ENCODE data around the gene PLD2. TPM values are rescaled to one million over a fixed set of nuclear protein-coding genes. Genes with fewer than 3 reads are reported as not detected.

Gene PLD2
- total RNA-seq, 2 experiments from 2014 or later, result 12.3 to 14.1 TPM

GRCh38 chr17:4790705-4791088 is 16.3 kb upstream of the PLD2 start:
- ChIA-PET POLR2A (interaction anchor here (0.6 to 1.6 kb wide), 3 partner anchors 81 to 647 kb away, joined by 3 to 7 read pairs (median 4); partner anchors contain the start of genes ARRB2 and CYB5D2), CTCF (interaction anchor here (0.7 to 2.1 kb wide), 22 partner anchors 9 to 530 kb away, joined by 3 to 14 read pairs (median 4); partner anchors contain the start of genes ARRB2, C17orf107, CXCL16 and PLD2)
- intact Hi-C loops (cut with DNase I, micrococcal nuclease), result loop anchor here (1.0 to 5.0 kb wide), 9 partner anchors 17 to 423 kb away; partner anchors contain the start of genes ARRB2 (in 2 of the 2), MINK1 (in 2 of the 2), C17orf107 (in 1 of the 2) and MED11 (in 1 of the 2)
- ATAC-seq (no peak), DNase-seq (no peak)
- Mint-ChIP-seq H3K27ac (peak overlapping the region; percentile 93), H3K27me3 (peaks cover 28% of the 10 kb centered on the region), H3K9me3 (ENCODE audit: low read depth) (no peaks in the 10 kb centered on the region), H3K36me3 (ENCODE audit: low read depth) (no peaks in the 10 kb centered on the region), H3K4me3 (peak overlapping the region; percentile 64), H3K4me1 (peaks cover 26% of the 10 kb centered on the region)

- intact Hi-C loops (cut with DNase I, micrococcal nuclease), result loop anchor here in 1 of 2 experiments (5.0 kb wide), 1 partner anchor 152 kb away; the partner anchor contains the start of gene PFN1
- H3K36me3 Mint-ChIP-seq (ENCODE audit: low read depth), result peaks cover 18% of the 10 kb centered on the region
- POLR2A ChIA-PET, result no interaction called here
- no peak for ATAC-seq
- CTCF ChIA-PET, result no interaction called here
- H3K4me1 Mint-ChIP-seq, result peaks cover 22% of the 10 kb centered on the region
- H3K27ac Mint-ChIP-seq, result peak overlapping the region; percentile 97
- peaks cover 3% of the 10 kb centered on the region for H3K27me3 Mint-ChIP-seq
- peak overlapping the region; percentile 94 for H3K4me3 Mint-ChIP-seq
- H3K9me3 Mint-ChIP-seq (ENCODE audit: low read depth), result no peaks in the 10 kb centered on the region
- no peak for DNase-seq
Observed at GRCh38 chr17:4795168-4795567, 11.8 kb upstream of the PLD2 start.

- Mint-ChIP-seq H3K4me3 (peak overlapping the region; percentile 94), H3K36me3 (ENCODE audit: low read depth) (peaks cover 22% of the 10 kb centered on the region), H3K27ac (peak overlapping the region; percentile 97), H3K4me1 (peaks cover 24% of the 10 kb centered on the region), H3K9me3 (ENCODE audit: low read depth) (no peaks in the 10 kb centered on the region), H3K27me3 (peaks cover 3% of the 10 kb centered on the region)
- ChIA-PET CTCF (interaction anchor here (0.5 to 1.0 kb wide), 3 partner anchors 10 to 191 kb away, joined by 3 to 5 read pairs (median 4); partner anchors contain the start of gene CAMTA2), POLR2A (interaction anchor here (0.9 kb wide), 1 partner anchor 88 kb away, joined by 3 read pairs; no protein-coding TSS in a partner anchor)
- DNase-seq, result peak; percentile 58
- no peak for ATAC-seq
- intact Hi-C loops (cut with DNase I, micrococcal nuclease), result loop anchor here (1.0 to 5.0 kb wide), 9 partner anchors 11 to 652 kb away; partner anchors contain the start of genes MED11 (in 2 of the 2), ARRB2 (in 1 of the 2), C17orf107 (in 1 of the 2) and MINK1 (in 1 of the 2)
Observed at GRCh38 chr17:4796552-4796920, 10.4 kb upstream of the PLD2 start.

GRCh38 chr17:4800462-4801196 is 6.3 kb upstream of the PLD2 start:
- intact Hi-C loops (cut with DNase I, micrococcal nuclease), result loop anchor here in 1 of 2 experiments (10.0 kb wide), 1 partner anchor 236 kb away; the partner anchor contains the start of gene GGT6
- no peak overlapping the region for H3K27ac Mint-ChIP-seq
- ATAC-seq (no peak), DNase-seq (no peak)
- ChIA-PET CTCF (interaction anchor here (0.8 to 1.4 kb wide), 5 partner anchors 10 to 380 kb away, joined by 3 to 4 read pairs (median 3); partner anchors contain the start of gene GLTPD2), POLR2A (interaction anchor here (0.7 kb wide), 1 partner anchor 268 kb away, joined by 5 read pairs; no protein-coding TSS in a partner anchor)
- no peak overlapping the region for H3K4me3 Mint-ChIP-seq
- peaks cover 20% of the 10 kb centered on the region for H3K4me1 Mint-ChIP-seq
- H3K27me3 Mint-ChIP-seq, result no peaks in the 10 kb centered on the region
- H3K9me3 Mint-ChIP-seq (ENCODE audit: low read depth), result no peaks in the 10 kb centered on the region
- H3K36me3 Mint-ChIP-seq (ENCODE audit: low read depth), result peaks cover 22% of the 10 kb centered on the region

- H3K4me1 Mint-ChIP-seq, result peaks cover 15% of the 10 kb centered on the region
- no peak within 1 kb of the TSS for H3K4me3 Mint-ChIP-seq
- H3K27ac Mint-ChIP-seq, result no peak within 1 kb of the TSS
- no peaks in the 10 kb centered on the region for H3K27me3 Mint-ChIP-seq
- ATAC-seq (no peak), DNase-seq (no peak)
- intact Hi-C loops (cut with DNase I, micrococcal nuclease), result loop anchor here in 1 of 2 experiments (10.0 kb wide), 1 partner anchor 237 kb away; the partner anchor contains the start of gene GGT6
- ChIA-PET CTCF (no interaction called here), POLR2A (no interaction called here)
- no peaks in the 10 kb centered on the region for H3K9me3 Mint-ChIP-seq (ENCODE audit: low read depth)
- peaks cover 18% of the 10 kb centered on the region for H3K36me3 Mint-ChIP-seq (ENCODE audit: low read depth)
Observed at GRCh38 chr17:4802228-4802627, 4.7 kb upstream of the PLD2 start, which contains the start of gene C17orf114. Gene C17orf114 (minus strand): TSS chr17:4802328.

- Mint-ChIP-seq H3K36me3 (ENCODE audit: low read depth) (peaks cover 2% of the 10 kb centered on the region), H3K27ac (no peak overlapping the region), H3K4me1 (peaks cover 7% of the 10 kb centered on the region), H3K4me3 (peak overlapping the region; percentile 72), H3K9me3 (ENCODE audit: low read depth) (no peaks in the 10 kb centered on the region), H3K27me3 (no peaks in the 10 kb centered on the region)
- intact Hi-C loops (cut with DNase I, micrococcal nuclease), result loop anchor here in 1 of 2 experiments (10.0 kb wide), 1 partner anchor 242 kb away; the partner anchor contains the start of gene GGT6
- DNase-seq (no peak), ATAC-seq (no peak)
- CTCF ChIA-PET, result interaction anchor here (0.7 to 1.6 kb wide), 3 partner anchors 10 to 97 kb away, joined by 4 to 14 read pairs (median 5); partner anchors contain the start of gene CHRNE
- POLR2A ChIA-PET, result interaction anchor here (0.7 to 1.0 kb wide), 2 partner anchors 9 to 103 kb away, joined by 3 to 5 read pairs; no protein-coding TSS in a partner anchor
Observed at GRCh38 chr17:4806456-4806776, 536 bp upstream of the PLD2 start.

GRCh38 chr17:4807605-4808377 is 839 bp downstream of the PLD2 start:
- intact Hi-C loops (cut with DNase I, micrococcal nuclease), result loop anchor here (1.0 to 10.0 kb wide), 9 partner anchors 11 to 243 kb away; partner anchors contain the start of genes ARRB2 (in 1 of the 2), C17orf107 (in 1 of the 2), GGT6 (in 1 of the 2) and INCA1 (in 1 of the 2)
- ATAC-seq, result no peak
- ChIA-PET CTCF (interaction anchor here (1.0 to 1.4 kb wide), 2 partner anchors 12 to 59 kb away, joined by 3 read pairs; partner anchors contain the start of gene PSMB6), POLR2A (interaction anchor here (0.8 to 1.0 kb wide), 2 partner anchors 10 to 12 kb away, joined by 3 to 5 read pairs; partner anchors contain the start of gene PSMB6)
- DNase-seq, result no peak
- H3K4me3 Mint-ChIP-seq, result peak overlapping the region; percentile 73
- no peaks in the 10 kb centered on the region for H3K27me3 Mint-ChIP-seq
- H3K27ac Mint-ChIP-seq, result no peak overlapping the region
- no peaks in the 10 kb centered on the region for H3K9me3 Mint-ChIP-seq (ENCODE audit: low read depth)
- H3K36me3 Mint-ChIP-seq (ENCODE audit: low read depth), result peaks cover 4% of the 10 kb centered on the region
- peaks cover 7% of the 10 kb centered on the region for H3K4me1 Mint-ChIP-seq

- peaks cover 4% of the 10 kb centered on the region for H3K36me3 Mint-ChIP-seq (ENCODE audit: low read depth)
- H3K9me3 Mint-ChIP-seq (ENCODE audit: low read depth), result no peaks in the 10 kb centered on the region
- peak overlapping the region; percentile 73 for H3K4me3 Mint-ChIP-seq
- ChIA-PET POLR2A (no interaction called here), CTCF (interaction anchor here (0.7 kb wide), 1 partner anchor 179 kb away, joined by 3 read pairs; no protein-coding TSS in a partner anchor)
- no peaks in the 10 kb centered on the region for H3K27me3 Mint-ChIP-seq
- ATAC-seq, result no peak
- peaks cover 7% of the 10 kb centered on the region for H3K4me1 Mint-ChIP-seq
- intact Hi-C loops (cut with DNase I, micrococcal nuclease), result loop anchor here in 1 of 2 experiments (10.0 kb wide), 1 partner anchor 244 kb away; the partner anchor contains the start of gene GGT6
- DNase-seq, result no peak
- no peak overlapping the region for H3K27ac Mint-ChIP-seq
Observed at GRCh38 chr17:4808378-4808767, 1.4 kb downstream of the PLD2 start.

- H3K4me1 Mint-ChIP-seq, result peaks cover 7% of the 10 kb centered on the region
- ChIA-PET POLR2A (no interaction called here), CTCF (no interaction called here)
- H3K4me3 Mint-ChIP-seq, result no peak overlapping the region
- no peak for DNase-seq
- intact Hi-C loops (cut with DNase I, micrococcal nuclease), result no loop called here
- peaks cover 4% of the 10 kb centered on the region for H3K36me3 Mint-ChIP-seq (ENCODE audit: low read depth)
- ATAC-seq, result no peak
- H3K27me3 Mint-ChIP-seq, result no peaks in the 10 kb centered on the region
- H3K9me3 Mint-ChIP-seq (ENCODE audit: low read depth), result no peaks in the 10 kb centered on the region
- no peak overlapping the region for H3K27ac Mint-ChIP-seq
Observed at GRCh38 chr17:4810696-4811290, 3.8 kb downstream of the PLD2 start.

GRCh38 chr17:4811471-4811870 is 4.5 kb downstream of the PLD2 start:
- Mint-ChIP-seq H3K36me3 (ENCODE audit: low read depth) (peaks cover 6% of the 10 kb centered on the region), H3K27ac (no peak overlapping the region), H3K27me3 (no peaks in the 10 kb centered on the region), H3K4me3 (no peak overlapping the region), H3K9me3 (ENCODE audit: low read depth) (no peaks in the 10 kb centered on the region), H3K4me1 (peaks cover 2% of the 10 kb centered on the region)
- POLR2A ChIA-PET, result no interaction called here
- DNase-seq (no peak), ATAC-seq (no peak)
- intact Hi-C loops (cut with DNase I, micrococcal nuclease), result no loop called here
- CTCF ChIA-PET, result no interaction called here
